ENCODE measurements around the gene ATP6AP2.

The ATP6AP2 gene

DNA sequence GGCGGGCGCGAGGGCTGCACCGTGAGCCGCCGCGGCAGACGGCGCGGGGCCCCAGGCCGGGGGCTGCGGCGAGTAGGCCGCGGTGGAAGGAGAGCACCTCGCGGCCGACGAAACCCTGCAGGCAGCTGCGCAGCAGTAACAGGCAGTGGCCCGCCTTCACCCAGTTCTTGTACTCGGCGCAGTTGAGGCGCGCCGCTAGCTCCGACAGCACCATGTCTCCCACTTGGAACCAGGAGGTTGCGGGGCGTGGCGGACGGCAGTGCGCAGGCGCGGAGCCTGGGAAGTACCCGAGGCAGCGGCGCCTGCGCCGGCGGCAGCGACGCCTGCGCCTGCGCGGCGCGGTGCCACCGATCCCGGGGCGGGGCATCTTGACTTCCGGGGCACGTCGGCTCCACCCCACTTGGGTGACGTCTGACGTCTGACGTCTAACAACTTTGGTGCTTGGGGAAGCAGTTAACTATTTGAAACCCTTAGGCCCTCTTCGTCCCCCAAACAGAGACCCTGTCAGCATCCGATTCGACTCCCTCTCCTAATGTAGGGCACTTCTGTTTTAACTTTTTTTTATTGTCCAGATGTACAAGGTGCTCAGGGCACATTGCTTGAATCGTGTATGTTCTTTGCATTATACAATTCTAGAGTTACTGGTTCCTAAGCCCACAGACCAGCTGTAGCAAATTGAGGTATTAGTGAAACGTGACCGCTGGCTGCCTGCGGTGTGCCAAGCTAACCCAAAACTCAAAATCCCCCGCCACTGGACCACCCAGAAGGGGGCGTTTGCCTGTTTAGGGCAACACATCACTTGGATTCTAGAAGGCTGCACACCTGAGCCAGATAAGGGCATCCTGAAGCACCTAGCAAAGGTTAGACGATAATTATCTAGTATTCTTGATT, 66.8 kb downstream of the ATP6AP2 start, which contains the start of gene CXorf38:
CXorf38 (minus strand) TSS at position 255 of the 891 bp plus-strand sequence; CDS start at position 214, 41 bp downstream.
- Histone ChIP-seq H3K9me3 (ENCODE audit: insufficient read depth, low read depth, low read length) (no peaks in the 10 kb centered on the region), H3K4me3 (ENCODE audit: low read length, poor library complexity, severe bottlenecking) (peak within 1 kb of the TSS; percentile 86), H3K36me3 (ENCODE audit: insufficient read depth, low read length) (no peaks in the 10 kb centered on the region), H3F3A (ENCODE audit: low read depth) (no peaks in the 10 kb centered on the region), H3K27me3 (ENCODE audit: insufficient read depth, low read length, poor library complexity, severe bottlenecking) (no peaks in the 10 kb centered on the region), H2AFZ (ENCODE audit: low read length) (peak within 1 kb of the TSS; percentile 78), H4K20me1 (ENCODE audit: insufficient read depth, low read length, poor library complexity, severe bottlenecking) (no peaks in the 10 kb centered on the region), H3K9ac (ENCODE audit: low read depth, low read length, poor library complexity, severe bottlenecking) (peak within 1 kb of the TSS; percentile 78), H3K4me1 (ENCODE audit: insufficient read depth, low read length, poor library complexity, severe bottlenecking) (peaks cover 11% of the 10 kb centered on the region), H3K79me2 (ENCODE audit: insufficient read depth, low read length) (peaks cover 43% of the 10 kb centered on the region), H3K9me2 (replicated peaks; ENCODE audit: low read depth, low read length) (no peaks in the 10 kb centered on the region), H3K4me2 (ENCODE audit: low read depth, low read length, poor library complexity, severe bottlenecking) (peak within 1 kb of the TSS; percentile 94)
- TF ChIP-seq EZH2phosphoT487 (IDR thresholded peaks at IDR 0.05; ENCODE audit: borderline replicate concordance) = no peak
- TF ChIP-seq, protein P1, sequence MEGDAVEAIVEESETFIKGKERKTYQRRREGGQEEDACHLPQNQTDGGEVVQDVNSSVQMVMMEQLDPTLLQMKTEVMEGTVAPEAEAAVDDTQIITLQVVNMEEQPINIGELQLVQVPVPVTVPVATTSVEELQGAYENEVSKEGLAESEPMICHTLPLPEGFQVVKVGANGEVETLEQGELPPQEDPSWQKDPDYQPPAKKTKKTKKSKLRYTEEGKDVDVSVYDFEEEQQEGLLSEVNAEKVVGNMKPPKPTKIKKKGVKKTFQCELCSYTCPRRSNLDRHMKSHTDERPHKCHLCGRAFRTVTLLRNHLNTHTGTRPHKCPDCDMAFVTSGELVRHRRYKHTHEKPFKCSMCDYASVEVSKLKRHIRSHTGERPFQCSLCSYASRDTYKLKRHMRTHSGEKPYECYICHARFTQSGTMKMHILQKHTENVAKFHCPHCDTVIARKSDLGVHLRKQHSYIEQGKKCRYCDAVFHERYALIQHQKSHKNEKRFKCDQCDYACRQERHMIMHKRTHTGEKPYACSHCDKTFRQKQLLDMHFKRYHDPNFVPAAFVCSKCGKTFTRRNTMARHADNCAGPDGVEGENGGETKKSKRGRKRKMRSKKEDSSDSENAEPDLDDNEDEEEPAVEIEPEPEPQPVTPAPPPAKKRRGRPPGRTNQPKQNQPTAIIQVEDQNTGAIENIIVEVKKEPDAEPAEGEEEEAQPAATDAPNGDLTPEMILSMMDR (conservative IDR thresholded peaks at IDR 0.05; ENCODE audit: low read length) = no peak

DNA sequence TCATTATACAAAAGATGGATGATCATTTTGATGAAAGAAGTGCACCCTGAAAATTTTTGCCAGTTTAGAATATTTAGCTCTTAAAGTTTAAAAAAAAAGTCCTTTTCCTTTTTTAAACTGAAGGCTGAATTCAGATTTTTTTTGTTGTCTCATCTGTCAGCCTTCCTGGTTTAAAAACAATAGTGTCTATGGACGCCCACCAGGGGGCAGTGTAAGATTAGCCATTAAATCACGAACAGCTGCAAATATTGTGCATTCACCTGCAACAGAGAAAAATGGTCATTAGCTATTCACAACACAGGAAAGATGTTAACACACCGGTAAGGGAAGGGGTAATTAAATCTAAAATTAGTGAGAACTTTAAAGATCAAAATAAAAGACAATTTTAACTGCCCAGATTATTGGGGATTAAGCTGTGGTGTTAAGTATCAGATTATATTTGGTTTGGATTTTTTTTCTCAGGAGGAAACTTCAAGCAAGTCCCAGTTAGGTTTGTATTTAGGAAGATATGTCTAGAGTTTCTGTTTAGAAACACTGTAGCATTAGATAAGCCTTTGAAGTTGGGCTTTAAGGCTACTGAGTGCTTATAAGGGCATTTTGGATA, 71.0 kb downstream of the ATP6AP2 start:
- no peaks in the 10 kb centered on the region for H4K20me1 ChIP-seq (ENCODE audit: insufficient read depth, low read length, poor library complexity, severe bottlenecking)
- H3K9me2 ChIP-seq (replicated peaks; ENCODE audit: low read depth, low read length) = no peaks in the 10 kb centered on the region
- no peaks in the 10 kb centered on the region for H3K27me3 ChIP-seq (ENCODE audit: insufficient read depth, low read length, poor library complexity, severe bottlenecking)
- H3K36me3 ChIP-seq (ENCODE audit: insufficient read depth, low read length) = peaks cover 19% of the 10 kb centered on the region; the same call in 1 of the 2 replicates
- TF ChIP-seq EZH2phosphoT487 (IDR thresholded peaks at IDR 0.05; ENCODE audit: borderline replicate concordance) = no peak
- TF ChIP-seq, protein P1 (conservative IDR thresholded peaks at IDR 0.05; ENCODE audit: low read length) = peak; percentile 71
- H3K4me2 ChIP-seq (ENCODE audit: low read depth, low read length, poor library complexity, severe bottlenecking) = no peak overlapping the region
- H3K9me3 ChIP-seq (ENCODE audit: insufficient read depth, low read depth, low read length) = no peaks in the 10 kb centered on the region
- no peak overlapping the region for H3K9ac ChIP-seq (ENCODE audit: low read depth, low read length, poor library complexity, severe bottlenecking)
- no peaks in the 10 kb centered on the region for H3F3A ChIP-seq (ENCODE audit: low read depth)
- H3K4me1 ChIP-seq (ENCODE audit: insufficient read depth, low read length, poor library complexity, severe bottlenecking) = peaks cover 4% of the 10 kb centered on the region
- no peak overlapping the region for H3K4me3 ChIP-seq (ENCODE audit: low read length, poor library complexity, severe bottlenecking)
- peaks cover 5% of the 10 kb centered on the region; the same call in 1 of the 2 replicates for H3K79me2 ChIP-seq (ENCODE audit: insufficient read depth, low read length)
- H2AFZ ChIP-seq (ENCODE audit: low read length) = no peak overlapping the region

DNA sequence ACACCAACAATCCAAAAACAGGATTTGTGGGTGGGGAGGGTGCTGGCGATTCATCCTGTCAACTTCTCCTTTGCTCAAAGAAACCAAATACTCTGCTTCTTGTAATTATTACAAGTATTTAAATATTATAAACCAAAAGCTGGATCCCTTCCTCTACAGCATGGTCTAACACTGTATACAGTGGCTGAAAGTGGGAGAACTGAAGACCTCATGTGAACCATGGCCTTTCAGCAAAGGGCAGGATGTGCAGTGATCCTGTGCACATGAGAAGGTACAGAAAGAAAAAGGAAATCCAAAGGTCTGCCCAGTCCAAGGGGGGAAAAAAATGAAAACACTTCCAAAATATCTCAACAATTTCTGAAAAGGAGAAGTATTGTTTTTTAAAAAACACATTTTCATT, 71.9 kb downstream of the ATP6AP2 start:
- Histone ChIP-seq H3K27me3 (ENCODE audit: insufficient read depth, low read length, poor library complexity, severe bottlenecking) (no peaks in the 10 kb centered on the region), H3K9me2 (replicated peaks; ENCODE audit: low read depth, low read length) (no peaks in the 10 kb centered on the region), H3F3A (ENCODE audit: low read depth) (no peaks in the 10 kb centered on the region), H3K79me2 (ENCODE audit: insufficient read depth, low read length) (no peaks in the 10 kb centered on the region), H3K9ac (ENCODE audit: low read depth, low read length, poor library complexity, severe bottlenecking) (no peak overlapping the region), H3K4me2 (ENCODE audit: low read depth, low read length, poor library complexity, severe bottlenecking) (no peak overlapping the region), H2AFZ (ENCODE audit: low read length) (no peak overlapping the region), H3K9me3 (ENCODE audit: insufficient read depth, low read depth, low read length) (no peaks in the 10 kb centered on the region), H3K4me3 (ENCODE audit: low read length, poor library complexity, severe bottlenecking) (no peak overlapping the region), H3K4me1 (ENCODE audit: insufficient read depth, low read length, poor library complexity, severe bottlenecking) (peaks cover 3% of the 10 kb centered on the region), H4K20me1 (ENCODE audit: insufficient read depth, low read length, poor library complexity, severe bottlenecking) (no peaks in the 10 kb centered on the region), H3K36me3 (ENCODE audit: insufficient read depth, low read length) (peaks cover 19% of the 10 kb centered on the region; the same call in 1 of the 2 replicates)
- TF ChIP-seq, protein P1 (conservative IDR thresholded peaks at IDR 0.05; ENCODE audit: low read length) = no peak
